NT2/D1 (cell line): ENCODE data around the gene TCERG1L.

ENCODE experiments used
- DNase-seq: peaks from one replicate; pipeline ENCODE4 v3.0.0-alpha.2; 2011; ENCODE audit warnings: low read depth, low spot score
- H3K27me3 ChIP-seq: 2 replicates; pipeline ENCODE4 v1.6.0; 2011; ENCODE audit warnings: mild to moderate bottlenecking; ENCODE audit not compliant: insufficient read length, insufficient read depth
- H3K36me3 ChIP-seq: 2 replicates; pipeline ENCODE4 v1.6.1; 2011; ENCODE audit warnings: mild to moderate bottlenecking, low read length, mixed read lengths; ENCODE audit not compliant: insufficient read depth, insufficient read length
- H3K4me1 ChIP-seq: 2 replicates; pipeline ENCODE4 v1.5.1; 2011; ENCODE audit not compliant: insufficient read depth, insufficient read length
- H3K4me3 ChIP-seq: 2 replicates; pipeline ENCODE4 v1.5.1; 2011; ENCODE audit warnings: low read depth; ENCODE audit not compliant: insufficient read length
- H3K9ac ChIP-seq: 2 replicates; pipeline ENCODE4 v1.6.0; 2011; ENCODE audit warnings: low read depth; ENCODE audit not compliant: insufficient read length
- H3K9me3 ChIP-seq: 2 replicates; pipeline ENCODE4 v1.5.1; 2011; ENCODE audit warnings: mild to moderate bottlenecking, low read length; ENCODE audit not compliant: insufficient read depth
- SUZ12 ChIP-seq: IDR thresholded peaks from 2 replicates; pipeline ENCODE4 v1.6.1; 2011; ENCODE audit not compliant: insufficient read length, insufficient read depth; ENCODE audit errors: extremely low read depth
- YY1 ChIP-seq: IDR thresholded peaks from 2 replicates; pipeline ENCODE4 v1.6.1; 2011; ENCODE audit not compliant: insufficient read length, insufficient read depth
- ZNF274 ChIP-seq: IDR thresholded peaks from 2 replicates; pipeline ENCODE4 v1.6.1; 2011; ENCODE audit warnings: mild to moderate bottlenecking, low read depth, low read length

Gene TCERG1L

DNA sequence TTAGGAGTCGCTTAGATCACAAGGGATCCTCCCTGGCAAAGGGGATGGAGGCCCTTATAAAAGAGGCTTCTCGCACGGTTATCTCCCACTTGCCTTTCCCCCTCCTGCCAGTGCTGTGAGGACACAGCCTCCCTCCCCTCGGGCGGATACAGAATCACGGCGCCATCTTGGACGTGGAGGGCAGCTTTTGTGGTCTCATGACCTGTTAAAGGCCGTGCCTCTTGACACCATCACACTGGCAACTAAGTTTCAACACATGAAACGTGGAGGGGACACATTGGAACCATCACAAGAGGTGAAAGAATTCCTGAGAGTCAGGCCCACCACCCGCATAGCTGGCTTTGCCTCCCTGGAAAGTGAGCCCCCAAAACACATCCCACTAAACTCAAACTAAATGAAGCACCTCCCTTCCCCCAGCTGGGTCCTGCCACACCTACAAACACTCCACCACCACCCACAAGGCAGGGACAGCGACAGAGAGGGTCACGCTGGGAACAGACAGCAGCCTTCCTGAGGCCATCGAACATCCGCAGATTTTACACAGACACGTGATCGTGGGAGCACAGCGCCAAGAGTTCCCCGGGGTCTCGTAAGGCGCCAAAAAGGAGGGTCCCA is 110.6 kb downstream of the TCERG1L start:
- no peak overlapping the region for H3K9ac ChIP-seq
- TF ChIP-seq YY1 (no peak), ZNF274 (no peak), SUZ12 (no peak)
- no peak for DNase-seq
- H3K4me3 ChIP-seq = no peak overlapping the region
- no peaks in the 10 kb centered on the region for H3K27me3 ChIP-seq
- H3K4me1 ChIP-seq = no peaks in the 10 kb centered on the region
- no peaks in the 10 kb centered on the region for H3K36me3 ChIP-seq
- H3K9me3 ChIP-seq = no peaks in the 10 kb centered on the region

DNA sequence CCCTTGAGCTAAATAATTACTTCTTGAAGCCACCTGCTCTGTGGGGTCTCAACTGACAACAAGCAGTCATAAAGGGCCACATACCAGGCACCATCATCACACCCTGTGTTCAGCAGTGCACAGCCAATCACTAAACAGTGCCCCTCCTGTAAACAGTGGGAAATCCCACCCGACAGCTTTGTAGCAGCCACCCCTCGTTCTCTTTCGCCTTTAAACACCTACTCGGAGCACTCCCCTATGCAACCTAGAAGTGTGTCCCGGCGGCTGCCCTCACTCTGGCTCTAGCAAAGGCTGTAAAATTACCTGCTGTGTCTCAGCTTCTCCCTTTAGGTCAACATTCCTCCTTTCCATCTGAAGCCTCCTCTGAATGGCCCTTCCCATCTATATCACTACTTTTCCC is 111.9 kb downstream of the TCERG1L start:
- TF ChIP-seq ZNF274 (no peak), SUZ12 (no peak), YY1 (no peak)

DNA sequence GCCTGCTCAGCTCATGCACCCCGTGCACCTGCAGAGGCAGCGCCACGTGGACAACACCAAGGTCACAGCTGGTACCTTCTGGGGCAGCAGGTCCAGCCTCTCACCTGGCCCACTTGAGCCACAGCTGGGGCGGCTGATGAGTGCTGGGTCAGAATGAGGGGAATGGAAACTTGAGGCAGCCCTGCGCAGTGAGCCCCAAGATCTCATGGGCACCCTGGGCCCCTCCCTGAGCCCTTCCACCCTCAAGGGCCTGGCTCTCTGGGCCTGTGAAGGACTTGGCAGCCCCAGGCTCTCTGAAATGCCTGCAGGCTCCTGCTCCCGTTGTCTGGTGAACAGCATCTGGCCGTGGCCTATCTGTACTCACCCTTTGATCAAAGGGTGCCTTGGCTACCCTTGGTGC is 112.7 kb downstream of the TCERG1L start:
- no peaks in the 10 kb centered on the region for H3K4me1 ChIP-seq
- no peak overlapping the region for H3K4me3 ChIP-seq
- DNase-seq = no peak
- H3K9ac ChIP-seq = no peak overlapping the region
- no peaks in the 10 kb centered on the region for H3K27me3 ChIP-seq
- H3K36me3 ChIP-seq = no peaks in the 10 kb centered on the region
- TF ChIP-seq SUZ12 (no peak), YY1 (no peak), ZNF274 (no peak)
- H3K9me3 ChIP-seq = no peaks in the 10 kb centered on the region

More for the DNA sequence above, 111.9 kb downstream of the TCERG1L start:
- Histone ChIP-seq H3K27me3 (no peaks in the 10 kb centered on the region), H3K9ac (no peak overlapping the region), H3K36me3 (no peaks in the 10 kb centered on the region), H3K9me3 (no peaks in the 10 kb centered on the region), H3K4me3 (no peak overlapping the region), H3K4me1 (no peaks in the 10 kb centered on the region)
- DNase-seq = no peak

DNA sequence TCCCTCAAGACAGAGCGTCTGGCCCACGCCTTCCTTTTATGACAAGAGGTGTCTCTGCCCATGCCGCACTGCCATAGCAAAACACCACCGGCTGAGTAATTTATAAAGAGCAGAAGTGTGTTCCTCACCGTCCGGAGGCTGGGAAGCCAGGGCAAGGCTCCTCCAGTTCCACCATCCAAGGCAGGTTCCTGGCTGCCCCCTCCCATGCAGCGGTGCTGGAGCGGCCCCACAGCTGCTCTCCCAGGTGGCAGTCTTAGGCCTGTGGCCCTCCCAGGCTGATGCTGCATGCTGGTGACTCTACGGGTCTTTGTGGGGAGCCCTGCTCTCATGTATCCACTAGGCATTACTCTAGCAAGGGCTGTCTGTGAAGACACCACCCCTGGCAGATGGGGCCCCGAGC is 113.1 kb downstream of the TCERG1L start:
- no peaks in the 10 kb centered on the region for H3K9me3 ChIP-seq
- H3K4me1 ChIP-seq = no peaks in the 10 kb centered on the region
- H3K36me3 ChIP-seq = no peaks in the 10 kb centered on the region
- no peak for DNase-seq
- H3K27me3 ChIP-seq = no peaks in the 10 kb centered on the region
- no peak overlapping the region for H3K9ac ChIP-seq
- H3K4me3 ChIP-seq = no peak overlapping the region
- TF ChIP-seq ZNF274 = no peak
- TF ChIP-seq SUZ12 = no peak
- TF ChIP-seq YY1 = no peak

DNA sequence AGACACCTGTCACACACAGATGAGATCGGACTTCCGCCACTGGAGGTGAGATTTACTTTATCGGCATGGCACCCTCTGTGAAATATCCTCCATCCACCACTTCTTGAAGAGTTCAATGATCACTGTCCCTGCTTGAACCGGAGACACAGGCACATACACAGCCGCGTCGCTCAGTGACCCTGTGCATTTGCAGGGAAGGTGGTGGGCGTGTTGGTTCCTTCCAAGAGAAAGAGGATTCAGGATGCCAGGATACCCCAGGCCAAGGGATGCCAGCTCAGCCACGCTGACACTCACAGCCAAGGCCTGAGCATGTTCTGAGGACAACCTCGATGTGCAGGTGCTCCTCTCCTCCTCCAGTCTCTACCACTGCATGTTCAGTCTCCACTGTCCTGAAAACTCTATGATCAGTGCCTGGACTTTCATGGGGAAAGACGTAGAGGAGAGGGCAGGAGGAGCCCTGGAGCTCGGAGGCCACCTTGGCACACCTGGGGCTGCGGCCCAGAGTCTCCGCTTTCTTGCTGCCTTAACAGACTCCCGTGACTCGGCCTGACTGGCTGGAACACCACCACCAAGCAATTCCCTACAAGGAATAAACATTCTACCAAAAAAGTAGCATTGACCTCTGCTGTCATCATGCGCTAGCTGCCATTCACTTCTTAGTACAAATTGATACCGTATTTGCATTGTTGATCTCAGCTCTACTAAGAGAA is 115.2 kb downstream of the TCERG1L start:
- Histone ChIP-seq H3K4me1 (no peaks in the 10 kb centered on the region), H3K36me3 (no peaks in the 10 kb centered on the region), H3K9ac (no peak overlapping the region), H3K9me3 (0 out of 2 replicates have a peak, but pooled peaks cover 5% of the 10 kb centered on the region), H3K27me3 (no peaks in the 10 kb centered on the region), H3K4me3 (no peak overlapping the region)
- no peak for DNase-seq
- TF ChIP-seq ZNF274 = no peak
- TF ChIP-seq YY1 = no peak
- no peak for TF ChIP-seq SUZ12

DNA sequence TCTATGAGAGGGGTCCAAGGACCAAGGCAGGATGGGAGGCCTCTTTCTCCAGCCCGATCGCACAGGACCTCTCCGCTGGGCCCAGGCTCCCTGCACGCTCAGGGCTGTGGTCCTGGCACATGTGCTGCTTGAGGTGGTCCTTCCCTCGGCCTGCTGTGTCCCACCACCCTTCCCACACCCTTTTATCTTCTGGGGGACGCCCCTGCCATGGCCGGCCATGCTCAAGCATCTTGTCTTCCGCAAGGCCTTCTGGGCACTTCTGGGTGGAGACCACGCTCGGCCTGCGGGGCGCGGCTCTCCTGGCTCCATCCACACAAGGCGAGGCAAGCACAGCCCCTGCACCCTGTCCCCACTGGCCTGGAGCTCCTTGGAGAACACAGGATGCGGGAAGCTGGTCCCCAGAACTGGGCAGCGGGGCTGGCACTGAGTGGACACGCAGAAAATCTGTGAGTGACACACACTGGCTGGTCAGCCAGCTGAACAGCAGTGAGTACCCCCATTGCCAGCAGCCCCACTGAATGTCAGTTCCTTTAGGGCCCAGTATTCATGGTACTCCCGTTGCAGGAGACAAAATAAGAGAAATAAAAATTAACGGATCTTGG is 115.9 kb downstream of the TCERG1L start:
- 0 out of 2 replicates have a peak, but pooled peaks cover 5% of the 10 kb centered on the region for H3K9me3 ChIP-seq
- H3K36me3 ChIP-seq = no peaks in the 10 kb centered on the region
- no peak for DNase-seq
- H3K9ac ChIP-seq = no peak overlapping the region
- H3K27me3 ChIP-seq = no peaks in the 10 kb centered on the region
- no peaks in the 10 kb centered on the region for H3K4me1 ChIP-seq
- TF ChIP-seq ZNF274 = no peak
- no peak for TF ChIP-seq YY1
- no peak for TF ChIP-seq SUZ12
- H3K4me3 ChIP-seq = no peak overlapping the region

DNA sequence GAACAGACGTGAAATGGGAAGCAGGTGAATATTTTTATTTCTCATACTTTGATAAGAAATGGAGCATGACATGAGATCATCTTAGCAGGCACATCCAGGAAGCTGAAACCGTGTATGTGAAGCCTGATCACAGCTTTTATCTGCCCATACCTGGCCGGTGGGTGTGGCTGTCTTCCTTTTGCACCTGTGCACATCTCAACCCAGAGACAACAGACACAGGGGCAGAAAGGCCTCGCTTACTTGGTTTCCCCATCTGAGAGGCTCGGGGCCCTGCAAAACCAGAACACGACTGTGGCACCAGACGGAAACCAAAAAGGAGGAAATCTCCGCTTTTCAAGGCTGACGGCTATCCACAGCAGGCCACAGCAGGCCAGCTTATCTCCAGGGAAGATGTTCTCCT is 116.4 kb downstream of the TCERG1L start:
- Histone ChIP-seq H3K9ac (no peak overlapping the region), H3K4me3 (no peak overlapping the region), H3K27me3 (no peaks in the 10 kb centered on the region), H3K36me3 (no peaks in the 10 kb centered on the region), H3K4me1 (no peaks in the 10 kb centered on the region), H3K9me3 (0 out of 2 replicates have a peak, but pooled peaks cover 5% of the 10 kb centered on the region)
- no peak for TF ChIP-seq YY1
- no peak for TF ChIP-seq SUZ12
- no peak for TF ChIP-seq ZNF274
- DNase-seq = no peak
